ENCODE data around the gene TRIP4. TPM values are rescaled to one million over a fixed set of nuclear protein-coding genes. Genes with fewer than 3 reads are reported as not detected.

Gene TRIP4
- total RNA-seq, 1 experiment from 2014 or later: 21.7 TPM

GRCh38 chr15:64355944-64356709 lies 31.5 kb upstream of the TRIP4 start, which contains the start of gene CSNK1G1:
CSNK1G1 (minus strand) TSS chr15:64356173; CDS start chr15:64300499, 55,674 bp downstream.
- Mint-ChIP-seq H3K9me3 (no peaks in the 10 kb centered on the region), H3K4me3 (peak within 1 kb of the TSS; percentile 94 to 98), H3K4me1 (peaks cover 12% of the 10 kb centered on the region in 2 experiments), H3K27ac (peak within 1 kb of the TSS; percentile 98 to 99 (median 98)), H3K36me3 (ENCODE audit: insufficient read depth in 1 of 3, low read depth in 3 of 3) (peaks cover 2 to 5% (median 4%) of the 10 kb centered on the region in 3 experiments; a peak in 4 of 7 replicates), H3K27me3 (ENCODE audit: low read depth) (no peaks in the 10 kb centered on the region)
- Histone ChIP-seq H2AFZ (ENCODE audit: low read length) (no peak within 1 kb of the TSS), H3K14ac (ENCODE audit: insufficient read depth, low read length) (peak within 1 kb of the TSS; percentile 84; the same call in 1 of the 2 replicates), H3K4me1 (ENCODE audit: insufficient read depth, low read length) (no peaks in the 10 kb centered on the region), H3K79me1 (ENCODE audit: insufficient read depth, low read depth, low read length, poor library complexity, severe bottlenecking) (peaks cover 4% of the 10 kb centered on the region), H3K79me2 (ENCODE audit: insufficient read depth, low read length) (peaks cover 2% of the 10 kb centered on the region; the same call in 1 of the 2 replicates), H3K9me3 (ENCODE audit: control insufficient read depth, low read depth, low read length) (no peaks in the 10 kb centered on the region), H3K9ac (ENCODE audit: extremely low read depth, insufficient read length, low read length) (peak within 1 kb of the TSS; percentile 89), H2BK12ac (ENCODE audit: insufficient read length, low read depth, low read length) (no peak within 1 kb of the TSS), H3T11ph (ENCODE audit: low read length) (no peak within 1 kb of the TSS), H3K27ac (ENCODE audit: insufficient read length, low read depth, low read length) (no peak within 1 kb of the TSS), H3K23me2 (ENCODE audit: insufficient read length, low read depth, low read length, poor library complexity, severe bottlenecking) (peaks cover 5% of the 10 kb centered on the region), H4K5ac (ENCODE audit: insufficient read length, low read depth, low read length) (peak within 1 kb of the TSS; percentile 49), H2BK120ac (ENCODE audit: low read depth, low read length, poor library complexity, severe bottlenecking) (no peak within 1 kb of the TSS), H4K8ac (replicated peaks; ENCODE audit: insufficient read length, low read depth, low read length) (no peak within 1 kb of the TSS), H3K4me2 (ENCODE audit: insufficient read depth, insufficient read length, low read length) (peak within 1 kb of the TSS; percentile 98), H2AK5ac (ENCODE audit: insufficient read length, low read length) (no peak within 1 kb of the TSS), H3K4ac (ENCODE audit: low read depth, low read length) (no peak within 1 kb of the TSS), H3K56ac (ENCODE audit: insufficient read length, low read depth, low read length) (no peak within 1 kb of the TSS), H4K91ac (ENCODE audit: insufficient read length, low read depth, low read length) (no peak within 1 kb of the TSS), H2BK5ac (ENCODE audit: insufficient read length, low read length) (peak within 1 kb of the TSS; percentile 37), H2BK15ac (ENCODE audit: low read depth, low read length) (no peak within 1 kb of the TSS), H3K27me3 (ENCODE audit: insufficient read depth, low read length) (no peaks in the 10 kb centered on the region), H3K18ac (ENCODE audit: insufficient read length, low read depth, low read length) (peak within 1 kb of the TSS; percentile 43), H3K23ac (ENCODE audit: insufficient read length, low read depth, low read length) (no peak within 1 kb of the TSS), H2BK20ac (ENCODE audit: low read depth, low read length, poor library complexity, severe bottlenecking) (no peak within 1 kb of the TSS), H4K20me1 (ENCODE audit: control insufficient read depth, insufficient read depth, insufficient read length) (no peaks in the 10 kb centered on the region)
- peak; percentile 44; the same call in 2 of the 3 replicates for TF ChIP-seq CTCF (conservative IDR thresholded peaks at IDR 0.05)
- no CpG with 5 or more reads among the region's 42 CpGs for WGBS (ENCODE audit: extremely low coverage, insufficient read length, low lambda C conversion rate)
- DNase-seq: peak; percentile 98
